ENCODE measurements around the gene MESP1. TPM values are rescaled to one million over a fixed set of nuclear protein-coding genes. Genes with fewer than 3 reads are reported as not detected.

The MESP1 gene
- total RNA-seq, 4 donors from 2014 or later, result 6.0 to 39.7 (median 10.6) TPM

- TF ChIP-seq CTCF (IDR thresholded peaks at IDR 0.05; ENCODE audit: low read depth), result no peak
These were observed 3.5 kb upstream of the MESP1 start for GRCh38 chr15:89754361-89755154.

- TF ChIP-seq CTCF (IDR thresholded peaks at IDR 0.05; ENCODE audit: low read depth), result no peak
These were observed 2.8 kb upstream of the MESP1 start for GRCh38 chr15:89753855-89754254.

GRCh38 chr15:89751748-89752147, 699 bp upstream of the MESP1 start:
- no peak for TF ChIP-seq CTCF (IDR thresholded peaks at IDR 0.05; ENCODE audit: low read depth)

GRCh38 chr15:89749951-89750559, 994 bp downstream of the MESP1 start:
- TF ChIP-seq CTCF (IDR thresholded peaks at IDR 0.05; ENCODE audit: low read depth), result no peak

- no peak for TF ChIP-seq CTCF (IDR thresholded peaks at IDR 0.05; ENCODE audit: low read depth)
These were observed 1.5 kb downstream of the MESP1 start for GRCh38 chr15:89749526-89749925.

GRCh38 chr15:89749054-89749453, 2.0 kb downstream of the MESP1 start:
- TF ChIP-seq CTCF (IDR thresholded peaks at IDR 0.05; ENCODE audit: low read depth), result no peak

Measured in subcutaneous adipose tissue (tissue), 4 donors.